ENCODE results near the gene SLAMF1.
"Not testable (repeated sequence)": the region's sequence is repeated elsewhere in the genome, so short reads cannot be mapped to it uniquely, and the experiment has no call there.

The SLAMF1 gene

DNA sequence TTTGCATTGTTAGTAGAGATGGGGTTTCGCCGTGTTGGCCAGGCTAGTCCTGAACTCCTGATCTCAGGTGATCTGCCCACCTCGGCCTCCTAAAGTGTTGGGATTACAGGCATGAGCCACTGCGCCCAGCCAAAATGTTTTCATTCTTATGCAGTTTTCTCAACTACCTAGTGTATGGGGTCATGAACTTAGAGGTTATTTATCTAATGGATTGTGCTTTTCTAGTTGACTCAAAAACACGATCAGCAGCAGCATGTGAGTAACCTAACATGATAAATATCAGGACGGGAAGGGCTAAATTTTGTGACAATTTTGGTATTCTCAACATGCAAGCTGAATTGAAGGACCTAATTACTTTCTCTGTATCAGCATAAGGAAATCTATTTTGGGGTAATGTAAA lies 58.4 kb downstream of the SLAMF1 start:
- no peak for DNase-seq

DNA sequence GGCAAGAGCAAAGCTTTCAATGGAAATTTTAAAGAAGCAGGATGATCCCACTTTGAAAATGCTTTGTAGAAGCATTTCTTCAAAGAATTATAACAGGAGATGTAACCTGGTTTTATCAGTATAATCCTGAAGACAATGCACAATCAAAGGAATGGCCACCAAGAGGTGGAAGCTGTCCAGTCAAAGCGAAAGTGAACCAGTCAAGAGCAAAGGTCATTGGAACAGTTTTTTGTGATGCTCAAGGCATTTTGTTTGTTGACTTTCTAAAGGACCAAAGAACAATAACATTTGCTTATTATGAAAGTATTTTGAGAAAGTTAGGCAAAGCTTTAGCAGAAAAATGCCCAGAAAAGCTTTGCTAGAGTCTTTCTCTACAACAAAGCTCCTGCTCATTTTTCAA lies 62.1 kb downstream of the SLAMF1 start:
- no peak for DNase-seq

DNA sequence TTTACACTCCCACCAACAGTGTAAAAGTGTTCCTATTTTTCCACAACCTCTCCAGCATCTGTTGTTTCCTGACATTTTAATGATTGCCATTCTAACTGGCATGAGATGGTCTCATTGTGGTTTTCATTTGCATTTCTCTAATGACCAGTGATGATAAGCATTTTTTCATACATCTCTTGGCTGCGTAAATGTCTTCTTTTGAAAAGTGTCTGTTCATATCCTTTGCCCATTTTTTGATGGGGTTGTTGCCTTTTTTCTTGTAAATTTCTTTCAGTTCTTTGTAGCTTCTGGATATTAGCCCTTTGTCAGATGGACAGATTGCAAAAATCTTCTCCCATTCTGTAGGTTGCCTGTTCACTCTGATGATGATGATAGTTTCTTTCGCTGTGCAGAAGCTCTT lies 63.9 kb downstream of the SLAMF1 start:
- not testable (repeated sequence) for DNase-seq

DNA sequence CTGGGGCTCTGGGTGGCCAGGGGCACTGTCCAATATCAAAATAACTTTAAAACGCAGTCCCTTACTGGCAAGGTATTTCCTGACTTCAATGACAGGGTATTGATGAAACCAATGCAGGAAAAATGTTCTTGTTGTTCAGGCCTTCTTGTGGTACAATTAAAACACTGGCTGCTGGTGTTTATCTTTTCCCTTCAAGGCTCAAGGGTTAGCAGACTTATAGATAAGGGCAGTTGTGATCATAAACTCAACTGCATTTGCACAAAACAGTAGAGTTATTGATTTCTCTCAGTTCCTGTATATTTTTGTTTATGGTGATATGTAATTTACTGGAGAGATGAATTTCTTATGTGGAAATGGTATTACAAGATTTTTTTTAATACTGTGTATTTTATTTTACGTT lies 64.9 kb downstream of the SLAMF1 start:
- DNase-seq, result no peak

DNA sequence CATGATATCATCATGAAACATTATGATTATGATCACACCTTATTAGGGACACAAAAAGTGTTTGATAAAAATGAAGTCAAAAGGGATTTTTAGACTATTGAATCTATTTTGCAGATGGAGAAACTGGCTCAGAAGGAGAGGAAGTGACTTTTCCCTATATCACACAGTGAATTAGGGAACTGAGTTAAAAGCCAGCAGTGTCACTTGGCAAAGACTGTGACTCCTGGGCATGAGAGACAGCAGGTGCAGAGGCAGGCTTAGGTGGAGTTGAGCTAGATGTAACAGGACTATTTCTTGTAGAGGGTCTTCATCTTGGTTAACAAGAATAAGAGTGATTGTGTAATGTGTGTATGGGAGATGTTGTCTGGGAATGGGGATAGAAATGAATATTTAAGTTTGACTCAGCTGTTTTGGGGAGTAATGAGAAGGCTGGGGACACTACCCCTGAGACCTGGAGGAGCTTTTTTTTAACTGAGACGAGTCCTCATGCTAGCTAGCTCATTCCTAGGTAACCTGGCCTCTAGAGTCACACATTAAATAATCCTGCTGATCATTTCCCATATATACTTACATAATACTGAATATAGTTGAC lies 66.5 kb downstream of the SLAMF1 start:
- DNase-seq, result no peak

DNA sequence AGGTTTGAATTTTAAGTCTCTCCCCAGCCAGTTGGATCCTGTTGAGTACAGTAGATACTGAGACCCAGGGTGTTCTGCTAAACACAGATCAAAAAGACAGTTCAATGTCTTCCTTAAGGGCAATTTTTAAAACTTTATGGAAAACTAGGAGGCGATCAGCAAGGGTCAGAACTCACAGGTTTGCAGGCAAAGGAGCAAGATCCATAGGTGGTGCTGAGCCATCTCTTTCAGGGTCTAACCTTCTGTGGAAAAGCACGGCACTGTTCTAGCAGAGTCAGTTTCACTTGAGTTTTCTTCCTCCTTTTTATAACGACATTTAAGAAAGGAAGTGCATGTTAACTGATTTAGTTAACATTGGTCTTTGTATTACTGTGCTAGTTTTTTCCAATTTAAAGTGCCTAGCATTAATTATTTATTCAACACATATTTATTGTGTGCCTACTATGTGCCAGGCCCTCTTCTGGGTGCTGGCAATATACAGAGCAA lies 67.6 kb downstream of the SLAMF1 start, which contains the start of gene CD84:
TSS of gene CD84 (minus strand) at position 281 of the 486 bp plus-strand sequence. CDS start at position 222, 59 bp downstream.
- DNase-seq, result peak in 1 of 2 donors; percentile 1

DNA sequence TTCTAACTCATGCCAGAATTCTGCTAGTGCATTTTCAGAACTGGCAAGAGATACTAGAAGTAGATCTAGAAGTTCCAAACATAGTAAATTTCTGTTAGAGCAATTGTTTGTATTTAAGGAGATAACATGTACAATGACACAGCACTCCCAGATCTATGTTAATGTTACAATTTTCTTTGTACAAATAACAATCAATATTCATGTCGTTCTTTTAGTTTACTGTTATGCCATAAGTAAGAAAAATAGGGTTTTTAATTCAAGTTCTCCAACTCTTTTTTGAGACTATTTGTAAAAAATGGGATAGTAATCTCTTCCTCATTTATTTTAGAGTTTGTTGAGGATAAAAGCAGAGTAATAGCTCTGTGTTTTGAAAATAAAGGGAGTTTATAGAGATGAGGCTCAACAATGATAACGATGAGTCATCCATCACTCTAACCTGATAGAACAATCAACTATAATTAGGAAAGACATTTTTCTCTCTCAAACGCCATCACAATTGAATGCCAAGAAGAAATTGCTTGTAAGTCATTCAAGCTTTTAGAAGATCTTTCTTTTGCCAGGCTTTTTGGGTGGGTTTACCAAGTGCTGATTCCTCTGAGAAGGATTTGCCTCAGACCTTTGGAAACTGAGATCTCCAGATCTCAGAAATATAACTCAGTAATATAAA lies 68.2 kb downstream of the SLAMF1 start:
- no peak for DNase-seq

DNA sequence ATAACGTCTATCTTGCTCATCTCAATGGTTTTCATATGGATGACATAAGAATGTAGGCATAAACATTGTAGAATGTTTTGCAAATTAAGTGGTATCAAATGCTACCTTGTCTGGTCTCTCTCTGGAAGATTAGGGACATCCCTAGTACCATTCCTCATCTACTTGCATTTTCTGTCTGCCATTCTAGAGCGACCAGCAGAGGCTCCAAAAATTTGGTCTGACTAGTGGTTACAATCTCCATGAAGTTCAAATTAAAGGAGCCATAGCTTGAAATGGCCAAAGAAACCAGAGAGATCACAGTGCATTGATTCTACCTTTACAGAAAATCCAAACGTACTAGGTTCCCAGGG lies 68.7 kb downstream of the SLAMF1 start:
- no peak for DNase-seq

DNA sequence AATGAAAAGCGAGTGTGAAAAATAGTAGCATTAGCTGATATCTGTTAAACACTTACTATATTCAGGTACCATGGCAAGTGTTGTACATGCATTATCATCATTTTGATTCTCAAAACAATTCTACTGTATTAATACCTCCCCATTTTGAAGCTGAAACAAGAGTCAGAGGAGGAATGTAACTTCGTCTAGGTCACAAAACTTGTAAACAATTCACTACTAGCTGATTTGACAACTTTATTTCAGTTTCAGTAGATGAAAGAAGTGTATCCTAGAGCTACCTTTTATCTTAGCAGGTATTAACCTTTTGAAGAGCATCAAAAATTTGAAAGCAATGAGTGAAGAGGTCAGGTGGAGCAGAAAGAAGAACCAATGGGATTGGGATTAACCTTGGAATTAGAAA lies 69.2 kb downstream of the SLAMF1 start:
- no peak for DNase-seq

DNA sequence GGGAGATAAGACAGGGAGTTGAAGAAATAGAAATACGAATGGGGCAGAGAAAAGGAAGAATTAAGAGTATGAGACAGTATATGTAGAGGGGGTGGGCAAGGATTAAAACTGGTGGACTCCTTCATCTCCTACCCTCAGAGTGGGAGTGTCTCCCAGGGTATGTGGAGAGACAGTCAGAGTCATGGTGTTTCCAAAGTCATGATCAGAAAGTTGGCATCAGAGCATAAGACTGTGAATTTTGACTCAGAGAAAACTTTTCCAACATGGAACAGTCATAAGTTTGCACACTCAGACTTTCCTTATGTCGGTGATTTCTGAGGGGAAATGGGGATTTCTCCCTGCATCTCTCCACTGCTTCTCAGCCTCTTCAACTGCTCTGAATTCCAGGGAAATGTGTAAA lies 70.0 kb downstream of the SLAMF1 start:
- no peak for DNase-seq

DNA sequence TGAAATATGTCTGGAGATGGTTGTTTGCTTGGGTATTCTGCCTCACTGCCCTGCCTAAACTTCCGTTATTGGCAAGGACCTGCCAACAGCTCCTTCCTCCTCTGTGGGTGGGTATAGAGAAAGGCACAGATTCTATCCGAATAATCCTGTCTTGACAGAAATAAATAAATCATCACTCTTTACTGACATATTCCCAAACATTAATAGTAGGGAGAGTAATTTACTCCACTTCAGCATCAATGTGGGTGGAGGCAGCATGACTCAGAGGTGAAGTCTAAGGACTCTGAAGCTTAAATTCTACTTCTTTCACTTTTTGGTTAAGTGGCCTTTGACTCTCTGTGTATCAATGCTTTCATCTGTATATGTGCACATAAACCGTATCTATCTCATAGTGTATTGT lies 70.5 kb downstream of the SLAMF1 start:
- DNase-seq, result no peak

DNA sequence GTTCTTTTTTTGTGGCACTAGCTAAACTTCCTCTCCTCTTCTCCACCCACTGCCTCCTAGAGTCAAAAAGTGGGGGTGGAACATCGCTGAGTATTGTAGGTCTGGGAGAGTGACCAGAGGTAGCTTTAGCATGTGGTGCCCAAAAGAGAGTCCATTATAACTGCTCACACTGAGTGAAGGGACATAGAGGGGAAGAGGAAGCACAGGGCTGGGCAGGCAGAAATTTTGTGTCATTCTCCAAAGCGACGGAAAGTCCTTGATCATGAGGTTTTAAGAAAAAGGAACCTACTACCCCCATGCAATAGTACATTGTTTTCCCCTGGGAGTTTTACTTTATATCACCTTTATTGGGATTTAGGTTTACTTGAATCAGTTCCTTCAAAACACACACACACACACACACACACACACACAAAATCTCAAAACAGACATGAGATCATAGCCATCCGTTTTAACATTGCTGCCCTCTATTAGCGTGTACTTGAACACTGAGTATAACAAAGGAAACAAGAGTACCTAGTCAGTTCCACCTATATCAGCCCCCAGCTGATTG lies 71.7 kb downstream of the SLAMF1 start:
- peak in 1 of 2 donors; percentile 18 for DNase-seq

DNA sequence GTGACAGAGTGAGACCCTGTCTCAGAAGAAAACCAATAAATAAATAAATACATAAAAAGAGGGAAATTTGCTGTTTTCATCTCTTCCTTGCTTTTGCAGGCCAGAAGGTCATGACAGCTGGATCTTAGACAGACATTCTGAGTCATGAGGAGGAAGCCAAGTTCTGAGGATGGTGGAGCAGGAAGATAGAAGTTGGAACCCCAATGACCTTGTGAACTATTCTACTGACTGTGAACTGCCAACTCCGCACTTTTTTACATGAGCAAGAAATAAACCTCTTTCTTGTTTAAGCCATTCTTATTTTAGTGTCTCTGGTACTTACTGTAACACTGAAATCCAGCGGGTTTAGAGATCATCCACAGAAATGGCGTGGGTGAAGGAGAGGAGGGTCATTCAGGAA lies 76.0 kb downstream of the SLAMF1 start:
- DNase-seq, result no peak

DNA sequence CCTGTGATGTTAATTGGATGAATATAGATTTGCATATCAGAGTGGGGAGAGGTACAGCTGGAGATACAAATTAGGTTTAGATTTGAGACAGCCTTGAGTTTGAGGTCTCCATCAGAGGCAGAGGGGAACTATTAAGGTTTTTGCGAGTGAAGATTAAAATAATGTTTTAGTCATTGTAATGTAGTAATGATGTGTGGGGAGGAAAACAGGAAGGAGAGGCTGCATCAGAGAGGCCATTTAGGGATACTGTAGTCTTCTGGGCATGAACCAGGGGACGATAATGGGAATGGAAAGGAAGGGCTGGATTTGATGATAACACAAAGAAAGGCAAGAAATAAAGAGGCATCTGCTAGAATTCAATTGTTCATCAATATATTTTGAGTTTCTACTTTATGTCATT lies 77.0 kb downstream of the SLAMF1 start:
- no peak for DNase-seq

DNA sequence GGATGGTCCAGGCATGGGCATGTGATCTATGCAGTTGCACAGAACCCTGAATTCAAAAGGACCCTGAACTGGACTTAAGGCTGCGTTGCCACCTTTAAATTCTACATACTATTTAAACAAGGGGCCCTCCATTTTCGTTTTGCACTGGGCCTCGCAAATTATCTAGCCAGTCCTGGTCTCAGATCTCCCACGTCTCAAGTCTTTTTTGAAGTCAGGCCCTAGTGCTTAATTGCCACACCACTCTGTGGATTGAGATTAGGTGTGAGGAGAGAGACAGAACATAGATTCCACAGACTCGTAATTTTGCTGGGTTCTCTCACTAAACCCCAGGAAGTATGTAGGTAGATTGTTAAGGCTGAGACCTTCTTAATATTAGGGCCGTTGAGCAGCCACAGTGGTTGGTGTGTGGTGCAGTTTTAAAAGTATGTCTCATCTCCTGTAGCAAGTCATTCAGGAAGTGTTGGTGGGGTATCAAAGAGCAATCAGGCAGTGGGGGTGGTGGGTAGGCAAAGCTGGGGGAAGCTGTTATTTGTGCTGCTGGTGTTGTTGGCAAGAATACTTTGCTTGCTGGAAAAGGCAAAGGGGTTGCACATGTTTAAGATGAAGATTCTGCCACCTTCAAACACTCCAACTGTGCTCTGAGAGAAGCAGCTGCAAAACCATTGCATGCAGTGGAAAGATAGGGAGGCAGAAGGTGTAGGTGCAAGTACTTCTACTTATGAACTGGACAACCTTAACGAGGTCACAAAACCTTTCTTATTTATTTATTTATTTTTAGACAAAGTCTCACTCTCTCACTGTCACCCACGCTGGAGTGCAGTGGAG lies 78.8 kb downstream of the SLAMF1 start:
- no peak for DNase-seq

DNA sequence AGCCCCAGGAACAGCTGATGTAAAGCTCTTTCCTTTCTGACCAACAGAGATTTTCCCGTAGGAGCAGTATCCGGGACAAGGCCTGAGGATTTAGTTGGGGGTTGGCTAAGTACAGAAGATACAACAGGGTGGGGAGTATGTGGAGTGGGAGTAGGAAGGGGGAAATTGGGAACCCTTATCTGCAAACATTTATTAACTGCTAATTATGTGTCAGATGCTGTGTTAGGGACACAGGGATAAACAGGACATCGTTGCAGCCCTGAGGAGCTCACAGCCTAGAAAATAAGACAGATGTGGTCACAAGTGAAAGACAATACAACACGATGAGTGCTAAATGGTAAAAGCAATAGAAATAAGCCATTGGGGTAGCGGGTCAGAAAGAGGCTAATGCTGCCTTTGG lies 79.5 kb downstream of the SLAMF1 start:
- no peak for DNase-seq

DNA sequence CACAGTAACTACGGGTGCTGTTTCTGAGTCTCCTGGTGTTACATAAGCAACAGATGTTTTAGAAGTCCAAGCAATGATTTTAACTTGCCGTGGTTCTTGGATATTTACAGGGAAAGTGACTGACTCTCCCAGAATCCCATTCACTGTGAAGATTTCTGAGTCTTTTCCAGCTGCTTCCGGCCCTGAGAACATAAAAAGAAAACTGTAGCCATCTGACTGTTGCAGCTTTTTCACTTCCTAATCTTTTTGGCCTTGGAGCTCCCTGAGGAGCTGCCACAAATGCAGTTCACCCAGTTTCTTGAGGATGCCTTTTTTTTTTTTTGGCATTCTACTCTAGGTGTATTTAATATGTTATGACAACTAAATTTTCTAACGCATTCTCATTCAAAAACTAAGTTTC lies 81.3 kb downstream of the SLAMF1 start:
- DNase-seq, result no peak

DNA sequence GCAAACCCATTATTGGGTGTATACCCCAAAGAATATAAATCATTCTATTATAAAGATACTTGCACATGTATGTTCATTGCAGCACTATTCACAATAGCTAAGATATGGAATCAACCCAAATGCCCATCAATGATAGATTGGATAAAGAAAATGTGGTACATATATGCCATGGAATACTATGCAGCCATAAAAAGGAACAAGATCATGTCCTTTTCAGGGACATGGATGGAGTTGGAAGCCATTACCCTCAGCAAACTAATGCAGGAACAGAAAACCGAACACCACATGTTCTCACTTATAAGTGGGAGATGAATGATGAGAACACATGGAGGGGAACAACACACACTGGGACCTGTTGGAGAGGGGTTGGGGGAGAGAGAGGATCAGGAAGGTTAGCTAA lies 83.6 kb downstream of the SLAMF1 start:
- DNase-seq, result not testable (repeated sequence)

DNA sequence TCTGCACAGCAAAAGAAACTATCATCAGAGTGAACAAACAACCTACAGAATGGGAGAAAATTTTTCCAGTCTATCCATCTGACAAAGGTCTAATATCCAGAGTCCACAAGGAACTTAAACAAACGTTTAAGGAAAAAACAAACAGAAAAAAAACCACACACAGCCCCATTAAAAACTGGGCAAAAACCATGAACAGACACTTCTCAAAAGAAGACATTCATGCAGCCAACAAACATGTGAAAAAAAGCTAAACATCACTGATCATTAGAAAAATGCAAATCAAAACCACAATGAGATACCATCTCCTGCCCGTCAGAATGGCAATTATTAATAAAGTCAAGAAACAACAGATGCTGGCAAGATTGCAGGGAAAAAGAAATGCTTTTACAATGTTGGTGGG lies 84.1 kb downstream of the SLAMF1 start:
- DNase-seq, result not testable (repeated sequence)

DNA sequence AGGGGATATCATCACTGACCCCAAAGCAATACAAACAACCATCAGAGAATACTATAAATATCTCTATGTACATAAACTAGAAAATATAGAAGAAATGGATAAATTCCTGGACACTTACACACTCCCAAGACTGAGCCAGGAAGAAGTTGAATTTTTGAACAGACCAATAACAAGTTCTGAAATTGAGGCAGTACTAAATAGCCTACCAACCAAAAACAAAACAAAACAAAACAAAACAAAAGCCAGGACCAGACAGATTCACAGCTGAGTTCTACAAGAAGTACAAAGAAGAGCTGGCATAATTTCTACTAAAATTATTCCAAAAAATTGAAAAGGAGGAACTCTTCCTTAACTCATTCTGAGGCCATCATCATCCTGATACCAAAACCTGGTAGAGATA lies 86.0 kb downstream of the SLAMF1 start:
- no peak for DNase-seq

DNA sequence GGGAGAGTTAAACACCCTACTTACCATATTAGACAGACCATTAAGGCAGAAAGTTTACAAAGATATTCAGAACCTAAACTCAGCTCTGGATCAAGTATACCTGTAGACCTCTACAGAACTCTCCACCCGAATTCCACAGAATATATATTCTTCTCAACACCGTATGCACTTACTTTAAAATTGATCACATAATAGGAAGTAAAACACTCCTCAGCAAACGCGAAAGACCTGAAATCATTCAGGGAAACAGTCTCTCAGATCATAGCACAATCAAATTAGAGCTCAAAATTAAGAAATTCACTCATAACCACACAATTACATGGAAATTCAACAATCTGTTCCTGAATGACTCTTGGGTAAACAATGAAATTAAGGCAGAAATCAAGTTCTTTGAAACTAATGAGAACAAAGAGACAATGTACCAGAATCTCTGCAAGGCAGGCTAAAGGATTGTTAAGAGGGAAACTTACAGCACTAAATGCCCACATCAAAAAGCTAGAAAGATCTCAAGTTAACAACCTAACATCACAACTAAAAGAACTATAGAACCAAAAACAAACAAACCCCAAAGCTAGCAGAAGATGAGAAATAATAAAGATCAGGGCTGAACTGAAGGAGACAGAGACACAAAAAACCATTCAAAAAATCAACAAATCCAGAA lies 86.7 kb downstream of the SLAMF1 start:
- no peak for DNase-seq

DNA sequence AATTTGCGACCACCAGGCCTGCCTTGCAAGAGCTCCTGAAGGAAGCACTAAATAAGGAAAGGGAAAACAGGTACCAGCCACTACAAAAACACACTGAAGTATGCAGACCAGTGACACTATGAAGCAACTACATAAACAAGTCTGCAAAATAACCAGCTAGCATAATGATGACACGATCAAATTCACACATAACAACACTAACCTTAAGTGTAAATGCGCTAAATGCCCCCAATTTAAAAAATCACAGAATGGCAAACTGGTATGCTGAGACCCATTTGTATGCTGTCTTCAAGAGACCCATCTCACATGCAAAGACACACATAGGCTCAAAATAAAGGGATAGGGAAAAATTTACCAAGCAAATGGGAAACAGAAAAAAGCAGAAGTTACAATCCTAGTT lies 87.4 kb downstream of the SLAMF1 start:
- DNase-seq, result not testable (repeated sequence)

Measured in hippocampal formation (tissue), 2 donors.